ENCODE data around the gene DDIAS. TPM values are rescaled to one million over a fixed set of nuclear protein-coding genes. Genes with fewer than 3 reads are reported as not detected.

DDIAS gene
- total and polyA plus RNA-seq, 9 of the 15 experiments (the other 6 are each of a cell fraction or from before 2014, with no cell fraction given), result 9.4 to 27.2 (median 23.3) TPM

- TF ChIP-seq CUX1 (CRISPR knock-in tag; IDR thresholded peaks at IDR 0.05) (no peak), HMG20A (CRISPR knock-in tag; conservative IDR thresholded peaks at IDR 0.05) (no peak), MLX (CRISPR knock-in tag; conservative IDR thresholded peaks at IDR 0.05) (no peak), DACH1 (IDR thresholded peaks at IDR 0.05; ENCODE audit: partially characterized antibody) (no peak), FOXJ2 (tag; IDR thresholded peaks at IDR 0.05) (no peak), ZNF407 (IDR thresholded peaks at IDR 0.05; ENCODE audit: low read depth) (no peak), CTCFL (IDR thresholded peaks at IDR 0.05; ENCODE audit: borderline replicate concordance, insufficient read depth, low read depth, low read length, poor library complexity, severe bottlenecking) (no peak)
These were observed 59.2 kb downstream of the DDIAS start (continued) for GRCh38 chr11:82960779-82961143.
